DND-41 (cell line): ENCODE data around the gene PISD.
"Not testable (repeated sequence)": the region's sequence is repeated elsewhere in the genome, so short reads cannot be mapped to it uniquely, and the experiment has no call there.

Experiments used
- CTCF ChIP-seq: IDR thresholded peaks from 2 replicates; pipeline ENCODE4 v1.5.1; 2012; ENCODE audit warnings: borderline replicate concordance, low read length, moderate library complexity, mild to moderate bottlenecking; ENCODE audit not compliant: poor library complexity, severe bottlenecking; ENCODE audit errors: extremely low read depth
- EZH2 ChIP-seq: IDR thresholded peaks from 3 replicates; pipeline ENCODE4 v1.6.1; 2012; ENCODE audit warnings: borderline replicate concordance, low read depth, mild to moderate bottlenecking, moderate library complexity, low read length, inconsistent platforms; ENCODE audit not compliant: severe bottlenecking

GRCh38 chr22:31660860-31661341, 1.1 kb downstream of the PISD start:
- TF ChIP-seq CTCF, EZH2: not testable (repeated sequence)
